ENCODE data around the gene ZFAND3. TPM values are rescaled to one million over a fixed set of nuclear protein-coding genes. Genes with fewer than 3 reads are reported as not detected.

The ZFAND3 gene
- polyA plus RNA-seq, 2 of the 4 experiments (the other 2 are of a cell fraction), result 12.0 to 50.0 TPM

- no peak overlapping the region for H3K4me3 ChIP-seq
- ChIA-PET POLR2A (no interaction called here), CTCF (interaction anchor here (0.6 kb wide), 1 partner anchor 62 kb away, joined by 6 read pairs; no protein-coding TSS in a partner anchor)
- H3K4me1 ChIP-seq, result peaks cover 7% of the 10 kb centered on the region; the same call in 2 of the 3 replicates
- H3K9me3 ChIP-seq, result 0 out of 3 replicates have a peak, but pooled peaks cover 3% of the 10 kb centered on the region
- no peak for FAIRE-seq
- H3K27ac ChIP-seq, result no peak overlapping the region
- TF ChIP-seq FOSL2 (IDR thresholded peaks at IDR 0.05), result no peak
- TF ChIP-seq FOSL2 (CRISPR knock-in tag; IDR thresholded peaks at IDR 0.05), result 0 out of 2 replicates have a peak, but pooled peaks have one; percentile 27
- no peak for TF ChIP-seq FOXS1 (CRISPR knock-in tag; IDR thresholded peaks at IDR 0.05)
- 0 out of 2 replicates have a peak, but pooled peaks have one; percentile 18 for TF ChIP-seq JUNB (IDR thresholded peaks at IDR 0.05)
- peak in 1 of 2 experiments; percentile 12 for DNase-seq (ENCODE audit: low read depth in 1 of 2, low spot score in 1 of 2)
- ATAC-seq, result peak; percentile 61 to 62; a peak in 4 of 6 replicates
- 0 out of 3 replicates have a peak overlapping the region, but pooled peaks have one; percentile 16 for H3K4me2 ChIP-seq
- WGBS (ENCODE audit: missing lambda C conversion rate), result 85% methylated on average over 3 of the region's 3 CpGs
These were observed 146.6 kb downstream of the ZFAND3 start for GRCh38 chr6:37965964-37966676.

- ATAC-seq (no peak), DNase-seq (ENCODE audit: low read depth in 1 of 2, low spot score in 1 of 2) (no peak), FAIRE-seq (no peak)
- Histone ChIP-seq H3K4me2 (no peak overlapping the region), H3K27ac (no peak overlapping the region), H3K4me1 (peaks cover 7% of the 10 kb centered on the region; the same call in 2 of the 3 replicates), H3K4me3 (no peak overlapping the region), H3K9me3 (0 out of 3 replicates have a peak, but pooled peaks cover 3% of the 10 kb centered on the region)
- WGBS (ENCODE audit: missing lambda C conversion rate), result 90% methylated on average over 1 of the region's 1 CpG
- CTCF ChIA-PET, result interaction anchor here (0.6 kb wide), 1 partner anchor 63 kb away, joined by 6 read pairs; no protein-coding TSS in a partner anchor
- POLR2A ChIA-PET, result no interaction called here
- TF ChIP-seq CTCF (IDR thresholded peaks at IDR 0.05) (no peak), ZFP36 (IDR thresholded peaks at IDR 0.05; ENCODE audit: borderline replicate concordance, partially characterized antibody) (no peak), EHMT2 (IDR thresholded peaks at IDR 0.05; ENCODE audit: low read depth) (no peak), FOSB (CRISPR knock-in tag; IDR thresholded peaks at IDR 0.05) (no peak), HES2 (IDR thresholded peaks at IDR 0.05) (no peak), RAD21 (conservative IDR thresholded peaks at IDR 0.05 in 1 of 2, IDR thresholded peaks at IDR 0.05 in 1 of 2) (no peak), ZC3H11A (IDR thresholded peaks at IDR 0.05) (no peak)
These were observed 147.3 kb downstream of the ZFAND3 start for GRCh38 chr6:37966801-37967200.

- Histone ChIP-seq H3K9me3 (0 out of 3 replicates have a peak, but pooled peaks cover 3% of the 10 kb centered on the region), H3K4me3 (no peak overlapping the region), H3K27ac (no peak overlapping the region), H3K4me1 (peaks cover 7% of the 10 kb centered on the region; the same call in 2 of the 3 replicates), H3K4me2 (no peak overlapping the region)
- CTCF ChIA-PET, result no interaction called here
- no peak for DNase-seq (ENCODE audit: low read depth in 1 of 2, low spot score in 1 of 2)
- ATAC-seq, result no peak
- no peak for TF ChIP-seq TFCP2L1 (CRISPR knock-in tag; IDR thresholded peaks at IDR 0.05)
- no peak for TF ChIP-seq FOSB (CRISPR knock-in tag; IDR thresholded peaks at IDR 0.05)
- no peak for TF ChIP-seq RAD21 (conservative IDR thresholded peaks at IDR 0.05 in 1 of 2, IDR thresholded peaks at IDR 0.05 in 1 of 2)
- TF ChIP-seq RCOR1 (IDR thresholded peaks at IDR 0.05; ENCODE audit: low read depth, low read length), result no peak
- TF ChIP-seq HOXB5 (CRISPR knock-in tag; IDR thresholded peaks at IDR 0.05), result no peak
- TF ChIP-seq SMC3 (IDR thresholded peaks at IDR 0.05), result no peak
- no peak for TF ChIP-seq REST (IDR thresholded peaks at IDR 0.05)
- TF ChIP-seq MAFK (IDR thresholded peaks at IDR 0.05; ENCODE audit: partially characterized antibody), result no peak
- POLR2A ChIA-PET, result no interaction called here
- no peak for FAIRE-seq
- WGBS (ENCODE audit: missing lambda C conversion rate), result 86% methylated on average over 1 of the region's 1 CpG
These were observed 148.1 kb downstream of the ZFAND3 start for GRCh38 chr6:37967651-37968050.

Data from A549 (cell line).